GM12874 (cell line): ENCODE data around the gene TAS2R42.

Experiments
- TF ChIP-seq, protein P1 (sequence below): IDR thresholded peaks from 2 replicates; pipeline ENCODE4 v1.5.1; 2011; ENCODE audit warnings: low read depth, mild to moderate bottlenecking, control low read depth, low read length, moderate library complexity; ENCODE audit not compliant: insufficient read depth

TAS2R42 gene

DNA sequence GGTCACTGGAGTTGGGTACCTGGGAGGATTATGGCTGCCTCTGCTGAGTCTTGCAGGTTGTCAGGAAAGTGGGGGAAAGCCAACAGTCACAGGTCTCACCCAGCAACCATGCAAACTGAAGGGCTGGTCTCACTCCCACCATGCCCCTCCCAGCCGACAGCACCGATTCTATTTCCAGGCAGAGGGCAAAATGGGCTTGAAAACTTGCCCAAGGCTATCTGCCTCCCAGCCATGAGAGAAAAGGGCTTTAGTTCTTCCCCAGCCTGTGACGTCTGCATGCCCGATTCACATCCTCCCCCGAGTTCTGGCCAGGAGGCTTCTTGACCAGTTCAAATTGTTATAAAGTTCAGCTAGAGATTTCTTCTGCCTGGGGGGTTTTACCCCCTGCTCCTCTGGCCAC lies 42.4 kb downstream of the TAS2R42 start:
- TF ChIP-seq, protein P1, sequence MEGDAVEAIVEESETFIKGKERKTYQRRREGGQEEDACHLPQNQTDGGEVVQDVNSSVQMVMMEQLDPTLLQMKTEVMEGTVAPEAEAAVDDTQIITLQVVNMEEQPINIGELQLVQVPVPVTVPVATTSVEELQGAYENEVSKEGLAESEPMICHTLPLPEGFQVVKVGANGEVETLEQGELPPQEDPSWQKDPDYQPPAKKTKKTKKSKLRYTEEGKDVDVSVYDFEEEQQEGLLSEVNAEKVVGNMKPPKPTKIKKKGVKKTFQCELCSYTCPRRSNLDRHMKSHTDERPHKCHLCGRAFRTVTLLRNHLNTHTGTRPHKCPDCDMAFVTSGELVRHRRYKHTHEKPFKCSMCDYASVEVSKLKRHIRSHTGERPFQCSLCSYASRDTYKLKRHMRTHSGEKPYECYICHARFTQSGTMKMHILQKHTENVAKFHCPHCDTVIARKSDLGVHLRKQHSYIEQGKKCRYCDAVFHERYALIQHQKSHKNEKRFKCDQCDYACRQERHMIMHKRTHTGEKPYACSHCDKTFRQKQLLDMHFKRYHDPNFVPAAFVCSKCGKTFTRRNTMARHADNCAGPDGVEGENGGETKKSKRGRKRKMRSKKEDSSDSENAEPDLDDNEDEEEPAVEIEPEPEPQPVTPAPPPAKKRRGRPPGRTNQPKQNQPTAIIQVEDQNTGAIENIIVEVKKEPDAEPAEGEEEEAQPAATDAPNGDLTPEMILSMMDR: no peak

DNA sequence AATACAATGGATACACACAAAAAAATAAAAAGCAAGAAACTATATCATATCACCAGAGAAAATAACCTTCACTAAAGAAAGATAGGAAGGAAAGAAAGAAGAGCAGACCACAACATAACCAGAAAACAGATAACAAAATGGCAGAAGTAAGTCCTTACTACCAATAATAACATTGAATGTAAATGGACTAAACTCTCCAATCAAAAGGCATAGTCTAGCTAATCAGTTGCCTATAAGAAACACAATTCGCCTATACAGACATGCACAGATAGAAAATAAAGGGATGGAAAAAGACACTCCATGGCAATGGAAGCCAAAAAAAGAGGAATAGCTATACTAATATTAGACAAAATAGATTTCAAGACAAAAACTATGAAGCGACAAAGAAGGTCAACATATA lies 43.4 kb downstream of the TAS2R42 start:
- TF ChIP-seq, protein P1: no peak

- TF ChIP-seq, protein P1: no peak
Measured at GRCh38 chr12:11136075-11136474, 50.7 kb downstream of the TAS2R42 start.
